Kidney (tissue), 14 donors: ENCODE data around the gene ABCA12. TPM values are rescaled to one million over a fixed set of nuclear protein-coding genes. Genes with fewer than 3 reads are reported as not detected.
A peak's percentile ranks its signal among the peaks of the same experiment; 100 is the strongest.

Experiments used
- DNase-seq, 5 donors: peaks; one replicate each; pipeline ENCODE4 v3.0.0-alpha.2; 2013 to 2020
- FAIRE-seq: peaks from 2 replicates; lab custom pipeline; 2012; peaks lifted over from hg19 to GRCh38; lab: Jason Lieb, UNC
- H3K27ac ChIP-seq, 2 donors: one replicate each; pipeline ENCODE4 v1.7.0; 2013; ENCODE audit warnings: low read depth in 2 of 2, low read length in 2 of 2, inconsistent platforms in 1 of 2
- H3K27me3 ChIP-seq: one replicate; pipeline ENCODE4 v1.7.1; 2013; ENCODE audit warnings: low read length, inconsistent platforms; ENCODE audit not compliant: control insufficient read depth, insufficient read depth
- H3K36me3 ChIP-seq, 3 donors: one replicate each; pipeline versions ENCODE4 v1.7.0 to v1.7.1; 2013; ENCODE audit warnings: low read length in 3 of 3, control low read depth in 1 of 3, inconsistent platforms in 1 of 3; ENCODE audit not compliant: insufficient read depth in 3 of 3, control insufficient read depth in 2 of 3
- H3K4me1 ChIP-seq, 3 donors: one replicate each; pipeline versions ENCODE4 v1.7.0 to v1.7.1; 2013; ENCODE audit warnings: low read length in 3 of 3, inconsistent platforms in 1 of 3, low read depth in 1 of 3; ENCODE audit not compliant: control insufficient read depth in 2 of 3, insufficient read depth in 2 of 3
- H3K4me3 ChIP-seq, 3 donors: one replicate each; pipeline versions ENCODE4 v1.7.0 to v1.8.1; 2013; ENCODE audit warnings: low read length in 3 of 3, control low read depth in 1 of 3, inconsistent platforms in 1 of 3
- H3K9ac ChIP-seq, 3 donors: one replicate each; pipeline versions ENCODE4 v1.7.0 to v1.7.1; 2013; ENCODE audit warnings: low read length in 3 of 3, control low read depth in 1 of 3, inconsistent platforms in 1 of 3
- H3K9me3 ChIP-seq, 3 donors: one replicate each; pipeline versions ENCODE4 v1.7.0 to v1.7.1; 2013; ENCODE audit warnings: low read length in 3 of 3, control low read depth in 1 of 3, inconsistent platforms in 1 of 3; ENCODE audit not compliant: control insufficient read depth in 2 of 3, insufficient read depth in 1 of 3
- CTCF ChIP-seq: IDR thresholded peaks from 3 replicates; pipeline ENCODE4 v1.5.1; 2012; ENCODE audit warnings: mild to moderate bottlenecking, moderate library complexity, borderline replicate concordance; ENCODE audit not compliant: insufficient read depth; ENCODE audit errors: extremely low read depth
- intact Hi-C: fragments of 100-400 bp; cut with DNase I; formaldehyde crosslinking; loops from one replicate; pipeline ENCODE4 v1.11.1; 2022
- polyA plus RNA-seq: library from polyadenylated mRNA; stranded (reverse); fragments of 350-450 nt; fragmentation: Illumina TruSeq; extraction: RNeasy Lipid Tissue Mini Kit (QIAGEN cat#74804); gene quantifications from one replicate; pipeline ENCODE4 v1.2.3, GENCODE V29; 2014; ENCODE audit warnings: low read depth, low replicate concordance; ENCODE audit not compliant: insufficient read depth
- total RNA-seq: library from RNA; stranded (reverse); fragmentation: NEBNext Ultra II Directional; extraction: Animal tissue kit (Norgen Biotek cat#: 25700); gene quantifications from one replicate; pipeline ENCODE4 v1.2.1, GENCODE V29; 2021
- donor health status: control.
- donor health status: control.
- donor health status: control.
- donor health status: control.
- donor health status: control.
- donor health status: DM: yes; HTN: yes; CAD: no.
- donor health status: Normal renal cell carcinoma (clear cell type).

Gene ABCA12
- total and polyA plus RNA-seq, 2 donors from 2014 or later: 0.37 to 3.0 TPM

GRCh38 chr2:215110918-215111317, 27.5 kb downstream of the ABCA12 start:
- intact Hi-C loops: no loop called here
- no peaks in the 10 kb centered on the region for H3K27me3 ChIP-seq
- no peaks in the 10 kb centered on the region for H3K4me1 ChIP-seq
- H3K9ac ChIP-seq: no peak overlapping the region
- H3K9me3 ChIP-seq: no peaks in the 10 kb centered on the region
- no peak for DNase-seq
- no peak for TF ChIP-seq CTCF
- H3K4me3 ChIP-seq: no peak overlapping the region
- no peaks in the 10 kb centered on the region for H3K36me3 ChIP-seq
- FAIRE-seq: no peak
- no peak overlapping the region for H3K27ac ChIP-seq

DNA sequence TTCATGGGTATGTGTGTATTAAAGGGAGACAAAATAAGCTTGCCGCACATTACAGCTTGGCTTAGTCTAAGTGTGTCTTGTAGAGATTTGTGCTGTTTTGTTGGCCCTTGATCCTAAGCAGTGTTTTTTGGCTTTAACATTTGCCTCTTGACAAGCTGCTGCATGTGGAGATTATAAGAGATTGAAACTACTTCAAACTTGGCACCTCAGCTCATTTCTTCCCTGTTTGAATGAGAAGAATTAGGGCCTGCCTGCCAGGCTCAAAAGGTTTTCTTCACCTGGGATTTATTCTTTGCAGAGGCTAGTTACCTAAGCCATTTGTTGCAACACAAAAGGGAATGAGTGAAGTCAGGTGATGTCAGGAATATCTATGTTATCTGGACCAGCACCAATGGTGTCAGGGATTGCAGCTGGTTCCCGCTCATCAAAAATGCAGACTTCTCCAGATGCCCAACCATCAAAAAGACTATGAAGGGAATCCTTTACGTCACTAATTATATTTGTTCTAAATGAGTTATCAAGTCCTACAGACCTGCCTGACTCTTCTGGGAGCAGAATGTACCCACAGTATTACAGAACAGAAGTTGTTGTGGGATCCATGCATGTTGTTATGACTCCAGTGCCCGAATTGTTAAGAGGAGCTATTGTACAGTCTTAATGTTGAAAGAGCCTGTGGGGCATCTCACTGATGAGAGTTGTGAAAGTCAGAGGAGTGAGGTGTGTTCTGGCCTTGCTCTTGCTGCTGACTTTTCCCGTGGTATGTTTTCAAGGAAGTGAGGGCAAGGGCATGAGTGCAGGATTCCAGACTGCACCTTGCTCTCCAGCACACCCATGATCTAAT, 31.0 kb downstream of the ABCA12 start:
- H3K27ac ChIP-seq: no peak overlapping the region
- TF ChIP-seq CTCF: no peak

GRCh38 chr2:215105607-215106354, 32.6 kb downstream of the ABCA12 start:
- FAIRE-seq: no peak
- no peak overlapping the region for H3K27ac ChIP-seq
- no peak for TF ChIP-seq CTCF

More for the DNA sequence above, 31.0 kb downstream of the ABCA12 start:
- Histone ChIP-seq H3K4me1 (no peaks in the 10 kb centered on the region), H3K9me3 (no peaks in the 10 kb centered on the region), H3K4me3 (no peak overlapping the region), H3K9ac (no peak overlapping the region), H3K36me3 (no peaks in the 10 kb centered on the region), H3K27me3 (no peaks in the 10 kb centered on the region)
- FAIRE-seq (no peak), DNase-seq (peak in 1 of 5 donors; percentile 32)
- intact Hi-C loops: no loop called here

More at GRCh38 chr2:215105607-215106354, 32.6 kb downstream of the ABCA12 start:
- no peak for DNase-seq
- Histone ChIP-seq H3K36me3 (no peaks in the 10 kb centered on the region), H3K9me3 (no peaks in the 10 kb centered on the region), H3K4me1 (no peaks in the 10 kb centered on the region), H3K9ac (no peak overlapping the region), H3K4me3 (no peak overlapping the region), H3K27me3 (no peaks in the 10 kb centered on the region)
- intact Hi-C loops: no loop called here
